HEK293T (cell line): ENCODE results near the gene ARF1.

Source experiments
- CTCF ChIA-PET: fragments of 350-600 bp; formaldehyde crosslinking; extraction: SDS; loops from one replicate; lab custom pipeline; 2021; ENCODE audit warnings: antibody characterized with exemption, inconsistent platforms; lab: Yijun Ruan, JAX
- POLR2A ChIA-PET: fragments of 350-600 bp; formaldehyde crosslinking; extraction: SDS; loops from one replicate; lab custom pipeline; 2020; ENCODE audit warnings: antibody characterized with exemption, inconsistent platforms; lab: Yijun Ruan, JAX
- DNase-seq: peaks from one replicate; pipeline ENCODE4 v3.0.0; 2012; ENCODE audit warnings: mixed read lengths; ENCODE audit errors: extremely low spot score
- ARNT ChIP-seq: fragments of 450-650 bp; IDR thresholded peaks from 2 replicates; pipeline ENCODE4 v1.6.1; 2017; ENCODE audit warnings: mild to moderate bottlenecking
- BHLHE40 ChIP-seq: fragments of 450-650 bp; IDR thresholded peaks from 2 replicates; pipeline ENCODE4 v1.6.1; 2016; ENCODE audit warnings: mild to moderate bottlenecking, moderate library complexity, borderline replicate concordance
- CTBP1 ChIP-seq: fragments of 450-650 bp; IDR thresholded peaks from 2 replicates; pipeline ENCODE4 v1.6.1; 2016; ENCODE audit warnings: borderline replicate concordance
- ELF4 ChIP-seq: fragments of 450-650 bp; IDR thresholded peaks from 2 replicates; pipeline ENCODE4 v1.6.1; 2017; ENCODE audit warnings: antibody characterized with exemption
- FOXA1 ChIP-seq: fragments of 450-650 bp; IDR thresholded peaks from 2 replicates; pipeline ENCODE4 v1.6.1; 2016; ENCODE audit warnings: mild to moderate bottlenecking
- FOXK2 ChIP-seq: fragments of 450-650 bp; IDR thresholded peaks from 2 replicates; pipeline ENCODE4 v1.6.1; 2016; ENCODE audit warnings: mild to moderate bottlenecking
- FOXM1 ChIP-seq: fragments of 450-650 bp; IDR thresholded peaks from 2 replicates; pipeline ENCODE4 v1.6.1; 2017; ENCODE audit warnings: mild to moderate bottlenecking, borderline replicate concordance
- HDGF ChIP-seq: fragments of 450-650 bp; IDR thresholded peaks from 2 replicates; pipeline ENCODE4 v1.6.1; 2017; ENCODE audit warnings: antibody characterized with exemption, borderline replicate concordance
- L3MBTL2 ChIP-seq: fragments of 450-650 bp; conservative IDR thresholded peaks from 2 replicates; pipeline ENCODE4 v1.6.1; 2016; ENCODE audit warnings: mild to moderate bottlenecking
- LEF1 ChIP-seq: fragments of 450-650 bp; IDR thresholded peaks from 2 replicates; pipeline ENCODE4 v1.6.1; 2017; ENCODE audit warnings: mild to moderate bottlenecking, borderline replicate concordance
- NFRKB ChIP-seq: fragments of 450-650 bp; IDR thresholded peaks from 2 replicates; pipeline ENCODE4 v1.6.1; 2016; ENCODE audit warnings: mild to moderate bottlenecking, moderate library complexity
- SP1 ChIP-seq: fragments of 450-650 bp; IDR thresholded peaks from 2 replicates; pipeline ENCODE4 v1.6.1; 2017
- SUZ12 ChIP-seq: fragments of 450-650 bp; IDR thresholded peaks from 2 replicates; pipeline ENCODE4 v1.6.1; 2016; ENCODE audit warnings: mild to moderate bottlenecking
- TARDBP ChIP-seq: fragments of 450-650 bp; IDR thresholded peaks from 2 replicates; pipeline ENCODE4 v1.6.1; 2016
- ZNF384 ChIP-seq: fragments of 450-650 bp; IDR thresholded peaks from 2 replicates; pipeline ENCODE4 v1.6.1; 2016
- TF ChIP-seq, protein P1 (sequence below): fragments of 450-650 bp; IDR thresholded peaks from 2 replicates; pipeline ENCODE4 v1.6.1; 2016

Gene ARF1

DNA sequence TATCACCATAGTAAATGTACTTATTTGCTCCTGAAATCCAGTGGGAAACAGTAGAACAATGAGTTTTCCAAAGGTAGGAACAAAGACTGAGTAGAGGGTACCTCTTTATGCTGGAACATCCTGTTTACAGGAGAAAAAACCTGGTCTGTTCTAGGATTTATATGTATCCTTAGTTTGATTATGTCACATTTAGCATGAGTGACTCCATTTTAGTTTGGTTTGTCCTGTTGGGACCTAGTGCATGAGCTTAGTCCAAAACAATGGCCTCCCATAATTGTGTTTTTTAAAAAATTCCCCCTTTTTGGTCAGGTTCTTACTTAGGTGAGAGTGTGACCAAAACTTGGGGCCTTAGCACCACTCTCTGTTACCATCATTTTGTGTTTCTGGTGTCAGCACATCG, 30.1 kb downstream of the ARF1 start:
- no peak for DNase-seq
- ChIA-PET CTCF (no interaction called here), POLR2A (interaction anchor here (0.9 to 1.0 kb wide), 2 partner anchors 11 to 34 kb away, joined by 3 read pairs; no protein-coding TSS in a partner anchor)
- TF ChIP-seq FOXM1 (no peak), SUZ12 (no peak), ARNT (no peak), HDGF (no peak), SP1 (no peak), FOXK2 (no peak), CTBP1 (no peak), L3MBTL2 (no peak)

DNA sequence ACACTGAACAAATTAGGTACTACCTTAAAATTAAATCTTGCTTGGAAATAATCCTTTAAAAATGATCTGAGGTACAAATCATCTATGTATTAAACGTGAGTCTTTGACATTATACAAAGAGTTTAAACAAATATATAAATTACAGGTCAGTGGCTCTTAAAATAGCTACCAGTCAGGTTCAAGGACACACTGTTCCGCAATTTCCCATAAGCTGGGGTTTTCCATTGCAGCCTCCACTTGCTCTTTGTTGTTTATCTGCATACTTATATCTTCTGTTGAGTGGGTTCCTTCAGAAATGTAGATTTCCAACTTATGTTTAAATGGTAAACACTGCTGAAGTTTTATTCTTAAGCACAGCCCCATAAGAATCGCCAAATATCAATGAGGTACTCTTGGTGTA, 32.3 kb downstream of the ARF1 start:
- TF ChIP-seq, protein P1, sequence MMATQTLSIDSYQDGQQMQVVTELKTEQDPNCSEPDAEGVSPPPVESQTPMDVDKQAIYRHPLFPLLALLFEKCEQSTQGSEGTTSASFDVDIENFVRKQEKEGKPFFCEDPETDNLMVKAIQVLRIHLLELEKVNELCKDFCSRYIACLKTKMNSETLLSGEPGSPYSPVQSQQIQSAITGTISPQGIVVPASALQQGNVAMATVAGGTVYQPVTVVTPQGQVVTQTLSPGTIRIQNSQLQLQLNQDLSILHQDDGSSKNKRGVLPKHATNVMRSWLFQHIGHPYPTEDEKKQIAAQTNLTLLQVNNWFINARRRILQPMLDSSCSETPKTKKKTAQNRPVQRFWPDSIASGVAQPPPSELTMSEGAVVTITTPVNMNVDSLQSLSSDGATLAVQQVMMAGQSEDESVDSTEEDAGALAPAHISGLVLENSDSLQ = no peak
- TF ChIP-seq TARDBP (no peak), FOXK2 (no peak), LEF1 (no peak), FOXM1 (no peak), L3MBTL2 (no peak), BHLHE40 (no peak), ARNT (no peak)
- ChIA-PET CTCF (no interaction called here), POLR2A (no interaction called here)
- DNase-seq = no peak

DNA sequence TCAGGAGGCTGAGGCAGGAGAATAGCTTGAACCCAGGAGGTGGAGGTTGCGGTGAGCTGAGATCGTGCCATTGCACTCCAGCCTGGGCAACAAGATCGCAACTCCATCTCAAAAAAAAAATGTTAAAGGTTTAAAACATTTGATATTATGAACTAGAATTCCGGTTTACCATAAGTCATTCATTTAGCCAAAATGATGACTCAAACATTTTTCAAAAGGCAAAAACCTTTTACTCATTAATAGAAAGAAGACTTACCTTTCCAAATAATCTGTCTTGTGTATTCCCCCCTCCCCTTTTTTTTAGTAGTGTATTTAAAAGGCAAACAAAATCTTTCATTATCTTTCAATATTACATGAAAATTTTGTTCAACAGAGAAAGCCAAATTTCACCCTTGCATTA, 34.8 kb downstream of the ARF1 start:
- no peak for DNase-seq
- ChIA-PET CTCF (no interaction called here), POLR2A (no interaction called here)
- TF ChIP-seq LEF1 = no peak
- TF ChIP-seq CTBP1 = no peak
- no peak for TF ChIP-seq SUZ12
- TF ChIP-seq SP1 = no peak
- TF ChIP-seq HDGF = no peak
- no peak for TF ChIP-seq FOXA1
- TF ChIP-seq ZNF384 = no peak
- no peak for TF ChIP-seq FOXM1
- TF ChIP-seq ARNT = no peak
- no peak for TF ChIP-seq FOXK2

DNA sequence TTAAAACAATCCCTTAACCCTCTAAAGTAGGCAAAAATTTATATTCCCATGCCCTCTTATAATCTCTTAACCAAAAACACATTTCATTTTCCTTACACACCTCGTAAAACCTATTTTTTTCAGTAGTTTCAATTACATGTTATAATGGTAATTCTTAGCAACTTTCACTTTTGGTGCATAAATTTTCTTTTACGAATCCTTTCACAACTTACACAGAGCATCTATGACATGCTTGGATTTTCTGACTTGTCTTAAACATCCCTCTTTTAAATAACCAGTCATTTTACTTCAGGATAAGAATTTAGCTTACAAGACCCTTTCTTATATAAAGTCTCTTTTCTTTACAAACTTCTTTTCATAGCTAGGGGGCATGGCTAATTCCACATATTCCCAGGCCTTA, 35.5 kb downstream of the ARF1 start:
- ChIA-PET CTCF (no interaction called here), POLR2A (interaction anchor here (1.0 kb wide), 1 partner anchor 8 kb away, joined by 3 read pairs; no protein-coding TSS in a partner anchor)
- DNase-seq = no peak
- TF ChIP-seq, protein P1 = 0 out of 2 replicates have a peak, but pooled peaks have one; percentile 21
- TF ChIP-seq NFRKB (0 out of 2 replicates have a peak, but pooled peaks have one; percentile 30), FOXA1 (no peak), FOXK2 (no peak), ZNF384 (no peak), SP1 (no peak), TARDBP (no peak), L3MBTL2 (no peak), BHLHE40 (no peak), ARNT (no peak), CTBP1 (no peak), SUZ12 (no peak), ELF4 (no peak), FOXM1 (0 out of 2 replicates have a peak, but pooled peaks have one; percentile 37)

DNA sequence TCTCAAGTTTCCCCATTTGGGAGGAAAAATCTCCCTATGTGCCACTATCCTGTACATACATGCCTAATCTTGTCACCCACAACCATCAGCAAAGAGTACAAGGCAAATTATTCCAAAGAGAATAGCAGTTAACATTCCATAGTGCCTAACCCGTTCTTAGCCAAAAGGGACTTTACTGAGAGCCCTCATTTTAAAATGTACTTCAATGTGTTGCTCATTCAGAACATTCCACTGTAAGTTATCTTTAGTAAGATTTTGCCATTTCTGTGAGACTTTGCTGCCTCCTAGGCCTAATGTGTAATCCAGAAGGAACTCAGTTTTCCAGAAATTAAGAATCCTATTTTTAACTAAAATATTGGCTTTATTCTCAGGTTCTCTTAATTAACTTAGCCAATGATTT, 37.8 kb downstream of the ARF1 start:
- POLR2A ChIA-PET = no interaction called here
- no peak for TF ChIP-seq CTBP1
- TF ChIP-seq FOXA1 = no peak
- TF ChIP-seq L3MBTL2 = no peak
- TF ChIP-seq ELF4 = no peak
- no peak for TF ChIP-seq NFRKB
- no peak for TF ChIP-seq ZNF384
- no peak for TF ChIP-seq LEF1
- no peak for TF ChIP-seq FOXM1
- TF ChIP-seq FOXK2 = no peak
- no peak for TF ChIP-seq SP1
- TF ChIP-seq TARDBP = no peak
- CTCF ChIA-PET = no interaction called here
- DNase-seq = no peak

DNA sequence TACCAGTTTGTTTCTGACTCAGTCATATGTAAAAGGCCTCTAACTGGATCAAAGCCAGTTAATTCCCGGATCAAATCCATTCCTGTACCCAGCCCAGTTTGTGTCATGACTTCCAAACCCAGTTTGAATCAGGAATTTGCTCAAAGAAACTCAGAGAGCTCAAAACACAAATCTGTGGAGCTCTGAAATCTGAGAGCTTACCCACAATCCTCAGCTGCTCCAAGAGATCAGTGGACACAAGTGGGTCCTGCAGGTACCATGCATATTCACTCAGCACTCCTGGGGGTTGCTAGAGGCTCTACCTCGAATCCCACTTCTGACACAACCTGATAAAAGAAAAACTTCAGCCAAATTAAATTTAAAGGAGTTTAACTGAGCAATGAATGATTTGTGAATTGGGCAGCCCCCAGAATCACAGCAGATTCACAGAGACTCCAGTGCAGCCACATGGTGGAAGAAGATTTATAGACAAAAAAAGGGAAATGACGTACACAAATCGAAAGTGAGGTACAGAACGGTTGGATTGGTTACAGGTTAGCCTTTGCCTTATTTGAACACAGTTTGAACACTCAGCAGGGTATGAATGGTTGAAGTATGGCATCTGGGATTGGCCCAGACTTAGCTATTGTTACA, 38.5 kb downstream of the ARF1 start:
- CTCF ChIA-PET = no interaction called here
- no peak for DNase-seq
- POLR2A ChIA-PET = interaction anchor here (1.1 kb wide), 1 partner anchor 11 kb away, joined by 3 read pairs; the partner anchor contains the start of gene MRPL55
- TF ChIP-seq ELF4 (no peak), TARDBP (no peak), L3MBTL2 (no peak), HDGF (no peak), SP1 (no peak), SUZ12 (no peak), FOXA1 (no peak), ZNF384 (no peak), FOXK2 (no peak), BHLHE40 (no peak), NFRKB (no peak), LEF1 (no peak), ARNT (no peak), CTBP1 (no peak)
- TF ChIP-seq, protein P1 = no peak
